Measurements from ENCODE around the gene TSC22D2.

TSC22D2 gene

GRCh38 chr3:150409125-150409511, 1.0 kb downstream of the TSC22D2 start:
- Histone ChIP-seq H3K9ac (ENCODE audit: low read length) (peak overlapping the region; percentile 97), H3K4me1 (ENCODE audit: control insufficient read depth, insufficient read depth, low read length) (no peaks in the 10 kb centered on the region), H3K9me3 (ENCODE audit: control insufficient read depth, low read length) (no peaks in the 10 kb centered on the region)

GRCh38 chr3:150409512-150410310, 1.6 kb downstream of the TSC22D2 start:
- Histone ChIP-seq H3K4me1 (ENCODE audit: control insufficient read depth, insufficient read depth, low read length) (no peaks in the 10 kb centered on the region), H3K27me3 (ENCODE audit: control insufficient read depth, insufficient read depth, low read length) (no peaks in the 10 kb centered on the region)

More at GRCh38 chr3:150409125-150409511, 1.0 kb downstream of the TSC22D2 start:
- Histone ChIP-seq H3K27me3 (ENCODE audit: control insufficient read depth, insufficient read depth, low read length) (no peaks in the 10 kb centered on the region), H3K36me3 (ENCODE audit: control insufficient read depth, insufficient read depth, low read length) (no peaks in the 10 kb centered on the region), H3K4me3 (ENCODE audit: low read length) (peak overlapping the region; percentile 95)

GRCh38 chr3:150410311-150411105, 2.4 kb downstream of the TSC22D2 start:
- H3K4me1 ChIP-seq (ENCODE audit: control insufficient read depth, insufficient read depth, low read length) = peaks cover 3% of the 10 kb centered on the region

More at GRCh38 chr3:150409512-150410310, 1.6 kb downstream of the TSC22D2 start:
- Histone ChIP-seq H3K9ac (ENCODE audit: low read length) (peak overlapping the region; percentile 97), H3K36me3 (ENCODE audit: control insufficient read depth, insufficient read depth, low read length) (no peaks in the 10 kb centered on the region), H3K4me3 (ENCODE audit: low read length) (peak overlapping the region; percentile 95), H3K9me3 (ENCODE audit: control insufficient read depth, low read length) (no peaks in the 10 kb centered on the region)

DNA sequence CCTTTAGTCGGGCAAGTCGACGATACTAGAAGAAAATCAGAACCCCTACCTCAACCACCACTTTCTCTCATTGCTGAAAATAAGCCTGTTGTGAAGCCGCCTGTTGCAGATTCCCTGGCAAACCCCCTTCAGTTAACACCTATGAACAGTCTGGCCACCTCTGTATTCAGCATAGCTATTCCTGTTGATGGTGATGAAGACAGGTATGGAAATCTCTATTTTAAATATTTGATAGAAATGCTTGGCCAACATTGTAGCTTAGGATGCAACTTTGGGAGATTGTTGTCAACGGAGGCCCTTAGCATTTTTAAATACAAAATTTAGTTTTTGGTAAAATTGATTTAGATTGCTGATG, 3.0 kb downstream of the TSC22D2 start:
- H3K4me3 ChIP-seq (ENCODE audit: low read length) = peak overlapping the region; percentile 95

More at GRCh38 chr3:150410311-150411105, 2.4 kb downstream of the TSC22D2 start:
- no peaks in the 10 kb centered on the region for H3K36me3 ChIP-seq (ENCODE audit: control insufficient read depth, insufficient read depth, low read length)
- peak overlapping the region; percentile 95 for H3K4me3 ChIP-seq (ENCODE audit: low read length)
- H3K27me3 ChIP-seq (ENCODE audit: control insufficient read depth, insufficient read depth, low read length) = no peaks in the 10 kb centered on the region
- H3K9me3 ChIP-seq (ENCODE audit: control insufficient read depth, low read length) = no peaks in the 10 kb centered on the region
- peak overlapping the region; percentile 97 for H3K9ac ChIP-seq (ENCODE audit: low read length)

DNA sequence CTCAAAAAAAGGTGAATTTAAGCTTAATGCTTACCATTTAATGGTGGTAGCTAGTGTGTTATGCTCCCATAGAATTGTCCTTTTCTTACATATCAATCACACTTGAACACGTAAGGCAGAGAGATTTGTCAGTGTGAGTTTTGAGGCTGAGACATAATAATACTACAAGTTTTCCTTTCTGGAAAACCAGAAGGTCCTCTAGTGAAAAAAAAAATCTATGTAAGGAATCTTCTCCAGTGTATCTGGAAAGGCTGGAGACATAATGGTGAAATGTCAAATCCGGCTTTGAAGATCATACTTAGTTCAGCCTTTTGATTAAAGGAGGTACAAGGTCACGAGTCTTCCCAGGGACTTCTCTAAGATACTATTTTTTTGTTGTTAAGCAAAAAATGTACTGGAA, 3.4 kb downstream of the TSC22D2 start:
- H3K27me3 ChIP-seq (ENCODE audit: control insufficient read depth, insufficient read depth, low read length) = no peaks in the 10 kb centered on the region
- peak overlapping the region; percentile 97 for H3K9ac ChIP-seq (ENCODE audit: low read length)
- peaks cover 7% of the 10 kb centered on the region for H3K4me1 ChIP-seq (ENCODE audit: control insufficient read depth, insufficient read depth, low read length)
- H3K9me3 ChIP-seq (ENCODE audit: control insufficient read depth, low read length) = no peaks in the 10 kb centered on the region
- H3K36me3 ChIP-seq (ENCODE audit: control insufficient read depth, insufficient read depth, low read length) = no peaks in the 10 kb centered on the region
- peak overlapping the region; percentile 95 for H3K4me3 ChIP-seq (ENCODE audit: low read length)

More for the DNA sequence above, 3.0 kb downstream of the TSC22D2 start:
- H3K27me3 ChIP-seq (ENCODE audit: control insufficient read depth, insufficient read depth, low read length) = no peaks in the 10 kb centered on the region
- H3K9me3 ChIP-seq (ENCODE audit: control insufficient read depth, low read length) = no peaks in the 10 kb centered on the region
- no peaks in the 10 kb centered on the region for H3K36me3 ChIP-seq (ENCODE audit: control insufficient read depth, insufficient read depth, low read length)
- H3K4me1 ChIP-seq (ENCODE audit: control insufficient read depth, insufficient read depth, low read length) = peaks cover 7% of the 10 kb centered on the region
- peak overlapping the region; percentile 97 for H3K9ac ChIP-seq (ENCODE audit: low read length)

- Histone ChIP-seq H3K9ac (ENCODE audit: low read length) (peak overlapping the region; percentile 97), H3K4me1 (ENCODE audit: control insufficient read depth, insufficient read depth, low read length) (peaks cover 7% of the 10 kb centered on the region)
These were observed 3.9 kb downstream of the TSC22D2 start for GRCh38 chr3:150411976-150412375.

GRCh38 chr3:150412561-150413231, 4.6 kb downstream of the TSC22D2 start:
- no peaks in the 10 kb centered on the region for H3K9me3 ChIP-seq (ENCODE audit: control insufficient read depth, low read length)
- H3K4me1 ChIP-seq (ENCODE audit: control insufficient read depth, insufficient read depth, low read length) = peaks cover 7% of the 10 kb centered on the region
- no peaks in the 10 kb centered on the region for H3K27me3 ChIP-seq (ENCODE audit: control insufficient read depth, insufficient read depth, low read length)
- peak overlapping the region; percentile 17 for H3K4me3 ChIP-seq (ENCODE audit: low read length)
- no peaks in the 10 kb centered on the region for H3K36me3 ChIP-seq (ENCODE audit: control insufficient read depth, insufficient read depth, low read length)
- peak overlapping the region; percentile 97 for H3K9ac ChIP-seq (ENCODE audit: low read length)

More at GRCh38 chr3:150411976-150412375, 3.9 kb downstream of the TSC22D2 start:
- no peaks in the 10 kb centered on the region for H3K9me3 ChIP-seq (ENCODE audit: control insufficient read depth, low read length)
- H3K4me3 ChIP-seq (ENCODE audit: low read length) = peak overlapping the region; percentile 95
- H3K27me3 ChIP-seq (ENCODE audit: control insufficient read depth, insufficient read depth, low read length) = no peaks in the 10 kb centered on the region
- no peaks in the 10 kb centered on the region for H3K36me3 ChIP-seq (ENCODE audit: control insufficient read depth, insufficient read depth, low read length)

DNA sequence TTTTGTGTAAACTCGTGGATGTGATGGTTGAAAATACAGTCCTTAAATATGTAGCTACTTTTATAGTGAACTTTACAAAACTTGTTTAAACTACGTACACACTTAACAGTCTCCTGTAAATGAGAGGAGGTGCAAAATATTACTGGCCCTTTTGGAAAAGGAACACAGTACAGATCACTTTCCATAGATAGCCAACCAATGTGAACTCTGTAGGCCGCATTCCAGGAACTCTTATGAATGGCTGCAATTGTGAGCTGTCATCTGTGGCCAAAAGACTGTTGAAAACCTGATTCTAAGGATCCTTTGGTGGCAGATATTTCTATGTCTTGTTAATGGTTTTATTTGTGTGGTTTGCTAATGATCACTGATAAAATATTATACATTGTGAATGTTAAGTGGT, 6.2 kb downstream of the TSC22D2 start:
- H3K9me3 ChIP-seq (ENCODE audit: control insufficient read depth, low read length) = no peaks in the 10 kb centered on the region

DNA sequence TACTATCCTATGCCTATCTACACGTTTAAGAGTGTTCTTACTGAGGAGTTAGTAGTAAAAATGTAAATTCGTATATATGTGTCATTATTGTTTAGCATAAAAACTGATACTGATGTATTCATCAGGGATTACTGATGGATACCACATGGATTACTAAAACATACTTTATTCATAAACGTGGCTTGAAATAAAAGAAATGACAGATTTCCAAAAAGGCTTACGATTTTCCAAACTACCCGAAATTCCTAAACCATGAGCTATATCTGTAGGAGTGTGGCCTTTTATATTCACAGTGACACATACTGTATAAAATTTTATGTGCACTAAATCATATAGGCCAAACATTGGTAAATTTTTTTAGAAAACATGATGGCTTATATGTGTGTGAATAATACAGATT, 6.9 kb downstream of the TSC22D2 start:
- H3K9ac ChIP-seq (ENCODE audit: low read length) = no peak overlapping the region
- H3K27me3 ChIP-seq (ENCODE audit: control insufficient read depth, insufficient read depth, low read length) = no peaks in the 10 kb centered on the region
- H3K4me3 ChIP-seq (ENCODE audit: low read length) = no peak overlapping the region
- no peaks in the 10 kb centered on the region for H3K9me3 ChIP-seq (ENCODE audit: control insufficient read depth, low read length)
- H3K4me1 ChIP-seq (ENCODE audit: control insufficient read depth, insufficient read depth, low read length) = peaks cover 7% of the 10 kb centered on the region
- H3K36me3 ChIP-seq (ENCODE audit: control insufficient read depth, insufficient read depth, low read length) = no peaks in the 10 kb centered on the region

More for the DNA sequence above, 6.2 kb downstream of the TSC22D2 start:
- H3K36me3 ChIP-seq (ENCODE audit: control insufficient read depth, insufficient read depth, low read length) = no peaks in the 10 kb centered on the region
- H3K27me3 ChIP-seq (ENCODE audit: control insufficient read depth, insufficient read depth, low read length) = no peaks in the 10 kb centered on the region
- peaks cover 7% of the 10 kb centered on the region for H3K4me1 ChIP-seq (ENCODE audit: control insufficient read depth, insufficient read depth, low read length)
- no peak overlapping the region for H3K4me3 ChIP-seq (ENCODE audit: low read length)
- H3K9ac ChIP-seq (ENCODE audit: low read length) = no peak overlapping the region

DNA sequence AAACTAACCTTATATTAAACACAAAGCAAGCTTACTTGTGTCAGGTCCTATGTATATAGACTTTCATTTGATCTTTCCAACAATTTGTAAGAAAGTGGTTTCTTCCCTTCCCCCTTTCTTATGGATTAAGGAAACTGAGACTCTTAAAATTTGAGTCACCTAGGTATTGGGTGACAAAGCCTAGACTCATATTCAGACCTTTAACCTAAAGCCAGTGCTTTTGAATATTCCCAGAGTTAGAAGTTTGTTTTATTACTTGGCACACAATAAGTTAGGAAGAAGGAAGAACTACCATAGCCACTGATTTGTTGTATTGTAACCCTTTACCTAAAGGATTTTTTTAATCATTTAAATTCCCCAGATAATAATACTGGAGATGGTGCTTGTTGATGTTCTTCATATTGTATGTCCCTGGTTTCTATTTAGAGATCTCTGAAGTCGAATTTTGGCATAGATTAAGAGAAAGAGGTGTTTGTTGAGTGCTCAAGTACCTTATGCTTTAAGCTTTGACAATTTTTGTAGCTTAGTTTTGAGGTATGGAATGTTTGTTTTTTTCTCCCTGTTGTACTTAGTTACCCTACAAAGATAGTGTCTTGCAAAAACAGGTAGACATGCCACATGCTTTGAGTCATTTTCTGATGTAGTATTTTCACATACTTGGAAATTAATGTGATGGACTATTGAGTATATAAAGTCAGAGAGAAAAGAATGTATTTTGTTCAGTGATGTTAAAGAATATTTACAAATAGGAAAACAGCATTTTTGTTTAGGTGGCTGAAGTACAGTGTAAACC, 11.2 kb downstream of the TSC22D2 start:
- Histone ChIP-seq H3K36me3 (ENCODE audit: control insufficient read depth, insufficient read depth, low read length) (no peaks in the 10 kb centered on the region), H3K9ac (ENCODE audit: low read length) (no peak overlapping the region), H3K27me3 (ENCODE audit: control insufficient read depth, insufficient read depth, low read length) (no peaks in the 10 kb centered on the region), H3K4me1 (ENCODE audit: control insufficient read depth, insufficient read depth, low read length) (peaks cover 7% of the 10 kb centered on the region), H3K4me3 (ENCODE audit: low read length) (no peak overlapping the region), H3K9me3 (ENCODE audit: control insufficient read depth, low read length) (no peaks in the 10 kb centered on the region)

DNA sequence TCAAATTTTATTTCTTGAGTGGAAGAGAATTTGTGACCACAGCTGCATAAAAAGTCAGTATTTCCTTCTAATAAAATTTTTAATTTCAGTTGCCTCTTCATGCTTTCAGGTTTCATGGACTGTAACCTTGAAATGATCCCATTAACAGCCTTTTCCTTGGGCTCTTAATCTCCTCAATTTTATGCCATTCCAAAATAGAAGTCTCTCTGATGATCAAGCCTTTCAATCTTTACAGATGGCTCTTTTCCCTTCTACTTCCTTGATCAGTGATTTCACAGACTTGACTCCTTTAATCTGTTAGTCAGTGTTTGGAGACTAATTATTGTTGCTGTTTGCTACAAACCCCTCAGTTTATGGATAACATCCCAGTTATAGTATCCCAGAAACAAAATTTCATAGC, 11.9 kb downstream of the TSC22D2 start:
- peaks cover 7% of the 10 kb centered on the region for H3K4me1 ChIP-seq (ENCODE audit: control insufficient read depth, insufficient read depth, low read length)
- no peaks in the 10 kb centered on the region for H3K36me3 ChIP-seq (ENCODE audit: control insufficient read depth, insufficient read depth, low read length)
- no peak overlapping the region for H3K4me3 ChIP-seq (ENCODE audit: low read length)

More for the DNA sequence above, 11.9 kb downstream of the TSC22D2 start:
- H3K9ac ChIP-seq (ENCODE audit: low read length) = no peak overlapping the region
- no peaks in the 10 kb centered on the region for H3K27me3 ChIP-seq (ENCODE audit: control insufficient read depth, insufficient read depth, low read length)
- no peaks in the 10 kb centered on the region for H3K9me3 ChIP-seq (ENCODE audit: control insufficient read depth, low read length)
